BE2C (cell line): Measurements from ENCODE around the gene TMEM198.

Source experiments
- DNase-seq: peaks from one replicate; pipeline ENCODE4 v3.0.0-alpha.2; 2020
- H3K27me3 ChIP-seq: fragments of 250-450 bp; sonication (Bioruptor Pico); 2 replicates; pipeline ENCODE4 v1.5.1; 2020; ENCODE audit warnings: mild to moderate bottlenecking
- H3K36me3 ChIP-seq: fragments of 250-450 bp; sonication (Bioruptor Pico); 2 replicates; pipeline ENCODE4 v1.5.1; 2020; ENCODE audit warnings: mild to moderate bottlenecking
- H3K4me1 ChIP-seq: fragments of 250-450 bp; sonication (Bioruptor Pico); 2 replicates; pipeline ENCODE4 v1.5.1; 2020
- H3K4me3 ChIP-seq: 2 replicates; pipeline ENCODE4 v1.5.1; 2011; ENCODE audit warnings: low read depth, low read length
- H3K9me3 ChIP-seq: fragments of 250-450 bp; sonication (Bioruptor Pico); 2 replicates; pipeline ENCODE4 v1.5.1; 2020
- TF ChIP-seq, protein P1 (sequence below): IDR thresholded peaks from 2 replicates; pipeline ENCODE4 v1.5.1; 2012; ENCODE audit warnings: mild to moderate bottlenecking, low read depth, low read length

TMEM198 gene

DNA sequence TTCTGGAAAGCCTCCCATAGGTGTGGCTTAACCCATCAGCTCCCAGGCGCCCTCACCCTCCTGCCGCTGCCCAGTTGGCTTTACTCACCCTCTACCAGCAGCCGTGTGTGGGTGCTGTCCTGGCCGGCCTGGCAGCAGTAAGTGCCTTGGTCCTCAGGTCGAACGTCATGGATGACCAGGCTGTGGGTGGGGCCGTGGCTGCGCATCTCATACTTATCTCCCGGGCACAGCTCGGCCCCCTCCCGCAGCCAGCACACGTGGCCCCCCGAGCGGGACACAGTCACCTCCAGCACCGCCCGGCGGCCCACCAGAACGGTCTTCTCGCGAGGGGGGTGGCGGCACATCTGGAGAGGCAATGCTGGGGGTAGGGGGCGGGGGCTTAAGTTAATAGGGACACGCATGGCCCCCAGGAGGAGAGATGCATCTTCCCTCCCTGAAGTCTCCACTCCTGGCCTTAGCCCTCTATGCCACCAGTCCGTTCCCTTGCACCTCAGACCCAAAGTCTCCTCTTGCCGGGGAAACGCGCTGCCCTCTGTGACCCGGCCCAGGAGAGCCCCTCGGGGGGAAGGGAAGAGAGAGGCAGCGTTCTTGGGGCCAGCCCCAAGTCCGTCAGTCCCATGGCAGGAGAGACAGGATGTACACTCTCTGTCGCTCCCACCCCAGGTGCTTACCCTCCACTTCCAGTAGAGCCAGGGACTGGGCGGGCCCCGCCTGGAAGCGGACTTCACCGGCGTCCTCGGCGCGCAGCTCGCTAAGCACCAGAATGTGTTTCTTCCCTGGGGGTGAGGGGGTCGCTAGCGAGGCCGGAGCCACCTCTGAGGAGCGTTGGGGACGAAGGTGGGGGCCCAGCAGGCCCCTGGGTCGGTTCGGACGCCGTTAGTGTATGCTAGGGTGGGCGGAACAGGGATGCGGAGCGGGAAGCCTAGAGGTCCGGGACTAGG, 7.9 kb downstream of the TMEM198 start:
- peak overlapping the region; percentile 72 for H3K4me3 ChIP-seq
- H3K27me3 ChIP-seq = no peaks in the 10 kb centered on the region
- DNase-seq = peak; percentile 76
- H3K36me3 ChIP-seq = peaks cover 5% of the 10 kb centered on the region
- H3K4me1 ChIP-seq = peaks cover 5% of the 10 kb centered on the region; the same call in 1 of the 2 replicates
- no peaks in the 10 kb centered on the region for H3K9me3 ChIP-seq
- TF ChIP-seq, protein P1, sequence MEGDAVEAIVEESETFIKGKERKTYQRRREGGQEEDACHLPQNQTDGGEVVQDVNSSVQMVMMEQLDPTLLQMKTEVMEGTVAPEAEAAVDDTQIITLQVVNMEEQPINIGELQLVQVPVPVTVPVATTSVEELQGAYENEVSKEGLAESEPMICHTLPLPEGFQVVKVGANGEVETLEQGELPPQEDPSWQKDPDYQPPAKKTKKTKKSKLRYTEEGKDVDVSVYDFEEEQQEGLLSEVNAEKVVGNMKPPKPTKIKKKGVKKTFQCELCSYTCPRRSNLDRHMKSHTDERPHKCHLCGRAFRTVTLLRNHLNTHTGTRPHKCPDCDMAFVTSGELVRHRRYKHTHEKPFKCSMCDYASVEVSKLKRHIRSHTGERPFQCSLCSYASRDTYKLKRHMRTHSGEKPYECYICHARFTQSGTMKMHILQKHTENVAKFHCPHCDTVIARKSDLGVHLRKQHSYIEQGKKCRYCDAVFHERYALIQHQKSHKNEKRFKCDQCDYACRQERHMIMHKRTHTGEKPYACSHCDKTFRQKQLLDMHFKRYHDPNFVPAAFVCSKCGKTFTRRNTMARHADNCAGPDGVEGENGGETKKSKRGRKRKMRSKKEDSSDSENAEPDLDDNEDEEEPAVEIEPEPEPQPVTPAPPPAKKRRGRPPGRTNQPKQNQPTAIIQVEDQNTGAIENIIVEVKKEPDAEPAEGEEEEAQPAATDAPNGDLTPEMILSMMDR = no peak

DNA sequence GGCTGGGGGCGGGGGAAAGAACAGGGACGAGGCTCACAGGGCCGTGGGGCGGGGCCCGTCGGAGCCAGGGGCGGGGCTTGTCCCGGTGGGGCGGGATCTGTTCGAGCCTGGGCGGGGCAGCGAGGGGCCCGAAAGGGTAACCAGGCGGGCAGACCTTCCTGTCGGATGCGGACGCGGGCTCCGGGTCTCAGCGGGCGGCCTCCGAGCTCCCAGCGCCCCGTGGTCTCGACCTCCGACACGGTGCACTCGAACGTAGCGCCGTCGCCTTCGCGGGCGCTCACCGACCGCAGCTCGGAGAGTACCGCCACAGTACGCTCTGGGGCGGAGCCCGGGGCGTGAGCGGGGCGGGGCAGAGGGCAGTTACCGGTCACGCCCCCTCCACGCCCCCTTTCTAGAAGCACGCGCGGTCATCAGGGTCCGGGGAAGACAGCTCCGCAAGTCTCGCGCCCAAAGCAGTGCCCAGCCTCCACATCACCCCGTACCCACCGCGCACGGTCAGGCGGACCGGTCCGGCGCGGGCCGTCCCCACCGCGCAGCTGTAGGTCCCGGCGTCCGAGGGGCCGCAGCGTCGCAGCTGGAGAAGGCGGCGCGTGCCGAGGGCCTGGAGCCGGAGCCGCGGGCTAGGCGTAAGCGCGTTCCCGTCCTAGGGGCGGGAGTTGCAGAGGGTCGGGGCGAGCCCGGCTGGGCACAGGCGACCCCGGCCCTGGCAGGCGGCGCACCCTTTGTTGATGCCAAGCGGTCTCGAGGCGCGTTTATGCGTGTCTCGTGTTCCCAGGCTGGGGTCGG, 8.7 kb downstream of the TMEM198 start:
- H3K9me3 ChIP-seq = no peaks in the 10 kb centered on the region
- H3K27me3 ChIP-seq = no peaks in the 10 kb centered on the region
- H3K4me3 ChIP-seq = peak overlapping the region; percentile 72
- H3K4me1 ChIP-seq = peaks cover 5% of the 10 kb centered on the region; the same call in 1 of the 2 replicates
- H3K36me3 ChIP-seq = peaks cover 5% of the 10 kb centered on the region
- TF ChIP-seq, protein P1 = no peak
- peak; percentile 96 for DNase-seq

DNA sequence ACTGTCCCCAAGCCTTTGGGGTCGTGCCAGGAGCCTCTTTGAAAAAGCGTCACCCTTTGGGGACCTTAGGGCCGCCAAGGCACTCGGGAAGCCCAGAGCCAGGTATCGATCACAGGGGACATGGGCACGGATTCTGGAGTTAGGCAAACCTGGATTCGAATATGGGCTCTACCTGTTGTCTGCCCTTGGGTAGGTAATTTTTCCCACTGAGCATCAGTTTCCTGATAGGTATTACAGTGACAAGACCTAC, 9.3 kb downstream of the TMEM198 start:
- TF ChIP-seq, protein P1 = no peak
- no peak for DNase-seq
- no peaks in the 10 kb centered on the region for H3K9me3 ChIP-seq
- H3K4me3 ChIP-seq = peak overlapping the region; percentile 72
- peaks cover 5% of the 10 kb centered on the region; the same call in 1 of the 2 replicates for H3K4me1 ChIP-seq
- peaks cover 5% of the 10 kb centered on the region for H3K36me3 ChIP-seq
- no peaks in the 10 kb centered on the region for H3K27me3 ChIP-seq

DNA sequence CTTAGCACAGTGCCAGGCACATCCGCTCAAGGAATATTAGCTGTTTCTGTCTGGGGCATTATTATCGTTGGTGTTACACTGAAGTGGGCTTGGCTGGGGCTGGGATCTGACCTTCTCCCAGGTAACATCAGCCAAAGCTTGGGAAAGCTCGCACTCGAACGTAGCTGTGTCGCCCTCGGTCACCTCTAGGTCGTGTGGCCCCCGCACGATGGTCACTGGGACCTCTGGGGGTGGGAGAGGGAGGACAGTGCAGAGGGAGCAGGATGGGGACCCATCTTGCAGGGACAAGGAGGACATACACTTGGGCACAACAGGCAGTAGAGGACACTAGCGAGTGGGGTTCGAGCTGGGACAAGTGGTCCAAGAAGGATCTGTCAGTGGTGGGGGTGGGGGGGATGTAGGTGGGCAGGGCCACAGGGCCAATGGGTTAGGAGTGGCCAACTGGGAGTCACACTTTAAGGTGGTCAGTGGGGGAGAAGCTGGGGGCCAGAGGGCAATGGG, 9.7 kb downstream of the TMEM198 start:
- H3K9me3 ChIP-seq = no peaks in the 10 kb centered on the region
- no peak for DNase-seq
- peaks cover 5% of the 10 kb centered on the region; the same call in 1 of the 2 replicates for H3K4me1 ChIP-seq
- peak overlapping the region; percentile 72; the same call in 1 of the 2 replicates for H3K4me3 ChIP-seq
- H3K27me3 ChIP-seq = no peaks in the 10 kb centered on the region
- peaks cover 5% of the 10 kb centered on the region for H3K36me3 ChIP-seq
- TF ChIP-seq, protein P1 = no peak

DNA sequence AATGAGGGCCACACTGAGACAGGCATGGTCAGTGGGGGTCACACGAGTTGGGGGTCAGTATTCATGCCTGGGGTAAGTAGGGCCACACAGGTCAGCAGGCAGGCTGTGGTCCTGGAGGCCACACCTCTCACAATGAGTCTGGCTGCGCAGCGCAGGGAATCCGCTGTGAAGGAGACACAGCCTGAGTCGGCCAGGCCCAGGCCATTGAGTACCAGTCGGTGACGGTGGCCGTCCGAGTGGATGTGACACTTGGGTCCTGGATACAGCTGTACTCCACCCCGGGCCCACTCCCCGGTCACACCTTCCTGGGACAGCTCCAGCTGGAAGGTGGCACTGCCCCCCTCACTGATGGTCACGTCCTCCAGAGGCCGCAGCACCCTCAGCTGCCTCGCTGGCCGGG, 10.5 kb downstream of the TMEM198 start:
- no peaks in the 10 kb centered on the region for H3K9me3 ChIP-seq
- H3K36me3 ChIP-seq = peaks cover 5% of the 10 kb centered on the region
- H3K4me3 ChIP-seq = no peak overlapping the region
- TF ChIP-seq, protein P1 = no peak
- DNase-seq = no peak
- peaks cover 5% of the 10 kb centered on the region; the same call in 1 of the 2 replicates for H3K4me1 ChIP-seq
- H3K27me3 ChIP-seq = no peaks in the 10 kb centered on the region
